Subcutaneous preadipocyte (primary cell): ENCODE data around the gene EGFR. TPM values are rescaled to one million over a fixed set of nuclear protein-coding genes. Genes with fewer than 3 reads are reported as not detected.

Experiments used
- total RNA-seq: library from RNA; depleted of rRNA; stranded (reverse); fragments of >200 nt; gene quantifications from 2 replicates; pipeline ENCODE4 v1.2.3, GENCODE V29; 2012

EGFR gene
- total RNA-seq: 95.5 and 130 TPM in 2 replicates

DNA sequence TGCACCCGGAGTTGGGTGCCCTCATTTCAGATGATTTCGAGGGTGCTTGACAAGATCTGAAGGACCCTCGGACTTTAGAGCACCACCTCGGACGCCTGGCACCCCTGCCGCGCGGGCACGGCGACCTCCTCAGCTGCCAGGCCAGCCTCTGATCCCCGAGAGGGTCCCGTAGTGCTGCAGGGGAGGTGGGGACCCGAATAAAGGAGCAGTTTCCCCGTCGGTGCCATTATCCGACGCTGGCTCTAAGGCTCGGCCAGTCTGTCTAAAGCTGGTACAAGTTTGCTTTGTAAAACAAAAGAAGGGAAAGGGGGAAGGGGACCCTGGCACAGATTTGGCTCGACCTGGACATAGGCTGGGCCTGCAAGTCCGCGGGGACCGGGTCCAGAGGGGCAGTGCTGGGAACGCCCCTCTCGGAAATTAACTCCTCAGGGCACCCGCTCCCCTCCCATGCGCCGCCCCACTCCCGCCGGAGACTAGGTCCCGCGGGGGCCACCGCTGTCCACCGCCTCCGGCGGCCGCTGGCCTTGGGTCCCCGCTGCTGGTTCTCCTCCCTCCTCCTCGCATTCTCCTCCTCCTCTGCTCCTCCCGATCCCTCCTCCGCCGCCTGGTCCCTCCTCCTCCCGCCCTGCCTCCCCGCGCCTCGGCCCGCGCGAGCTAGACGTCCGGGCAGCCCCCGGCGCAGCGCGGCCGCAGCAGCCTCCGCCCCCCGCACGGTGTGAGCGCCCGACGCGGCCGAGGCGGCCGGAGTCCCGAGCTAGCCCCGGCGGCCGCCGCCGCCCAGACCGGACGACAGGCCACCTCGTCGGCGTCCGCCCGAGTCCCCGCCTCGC, at the start of gene EGFR:
Gene EGFR (plus strand): TSS at position 657 of the 830 bp plus-strand sequence. CDS start 261 bp downstream, outside the sequence.

